ENCODE results near the gene PSMD10.

Gene PSMD10

DNA sequence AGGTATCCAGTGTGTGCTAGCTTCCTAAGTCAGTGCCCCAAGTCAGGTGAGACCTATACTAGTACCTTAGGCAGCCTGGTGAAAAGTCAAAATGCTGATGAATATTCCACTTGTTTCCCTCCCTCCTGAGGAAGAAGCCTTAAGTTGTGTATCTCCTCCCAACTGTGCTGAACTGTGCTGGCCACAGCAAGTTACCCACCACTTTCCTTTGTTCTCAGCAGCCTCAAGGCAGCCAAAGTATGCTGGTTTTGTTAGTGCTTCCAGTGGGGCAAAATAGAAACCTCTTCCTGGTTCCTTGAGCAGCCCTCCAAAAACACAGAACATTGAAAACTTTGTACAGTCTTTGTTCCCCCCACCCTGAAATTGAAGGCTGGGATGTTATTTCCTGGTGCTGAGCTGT is 14.1 kb upstream of the PSMD10 start:
- no peak for TF ChIP-seq ZNF274 (IDR thresholded peaks at IDR 0.05; ENCODE audit: low read depth, low read length)
- no peak overlapping the region for H3K4me3 ChIP-seq (ENCODE audit: low read length)

DNA sequence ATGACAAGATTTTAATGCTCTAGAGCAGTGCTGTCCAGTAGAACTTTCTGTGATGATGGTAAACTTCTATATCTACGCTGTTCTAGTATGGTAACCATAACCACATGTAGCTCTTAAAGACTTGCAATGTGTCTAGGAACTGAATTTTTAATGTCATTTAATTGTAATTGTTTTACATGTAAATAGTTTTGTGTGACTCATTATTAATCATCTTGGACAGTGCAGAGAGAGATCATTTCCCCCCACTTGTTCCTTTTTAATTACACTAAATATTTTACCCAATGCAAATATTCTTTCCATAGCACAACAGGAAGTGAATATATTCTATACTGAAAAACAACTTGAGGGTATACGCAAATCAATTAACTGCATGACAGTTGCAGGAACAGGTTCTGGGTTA is 6.0 kb upstream of the PSMD10 start:
- TF ChIP-seq ZNF274 (IDR thresholded peaks at IDR 0.05; ENCODE audit: low read depth, low read length), result no peak

GRCh38 chrX:108091878-108092291 is 543 bp upstream of the PSMD10 start:
- peak overlapping the region; percentile 61 for H3K4me3 ChIP-seq (ENCODE audit: low read length)
- TF ChIP-seq ZNF274 (IDR thresholded peaks at IDR 0.05; ENCODE audit: low read depth, low read length), result no peak

More for the DNA sequence above, 6.0 kb upstream of the PSMD10 start:
- H3K4me3 ChIP-seq (ENCODE audit: low read length), result no peak overlapping the region

GRCh38 chrX:108090491-108091263 is 665 bp downstream of the PSMD10 start:
- peak overlapping the region; percentile 67 for H3K4me3 ChIP-seq (ENCODE audit: low read length)
- TF ChIP-seq ZNF274 (IDR thresholded peaks at IDR 0.05; ENCODE audit: low read depth, low read length), result no peak

DNA sequence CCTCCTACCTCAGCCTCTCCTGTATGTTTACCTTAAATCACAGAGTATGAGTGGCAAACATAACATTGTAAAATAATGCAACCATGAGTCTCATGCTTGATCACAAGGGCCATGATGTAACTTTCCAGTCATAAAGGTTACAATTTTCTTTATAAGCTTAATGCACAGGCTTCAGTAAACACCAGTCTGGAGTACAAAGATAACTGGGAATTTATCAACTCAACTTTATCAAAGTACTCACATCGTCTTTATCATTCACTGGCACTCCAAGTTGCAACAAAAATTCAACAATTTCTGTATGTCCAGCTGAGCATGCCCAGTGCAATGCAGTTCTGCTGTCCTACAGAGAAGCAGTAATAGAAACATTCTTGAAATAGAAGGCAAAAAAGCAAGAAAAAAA is 2.8 kb downstream of the PSMD10 start:
- no peak overlapping the region for H3K4me3 ChIP-seq (ENCODE audit: low read length)
- TF ChIP-seq ZNF274 (IDR thresholded peaks at IDR 0.05; ENCODE audit: low read depth, low read length), result no peak

DNA sequence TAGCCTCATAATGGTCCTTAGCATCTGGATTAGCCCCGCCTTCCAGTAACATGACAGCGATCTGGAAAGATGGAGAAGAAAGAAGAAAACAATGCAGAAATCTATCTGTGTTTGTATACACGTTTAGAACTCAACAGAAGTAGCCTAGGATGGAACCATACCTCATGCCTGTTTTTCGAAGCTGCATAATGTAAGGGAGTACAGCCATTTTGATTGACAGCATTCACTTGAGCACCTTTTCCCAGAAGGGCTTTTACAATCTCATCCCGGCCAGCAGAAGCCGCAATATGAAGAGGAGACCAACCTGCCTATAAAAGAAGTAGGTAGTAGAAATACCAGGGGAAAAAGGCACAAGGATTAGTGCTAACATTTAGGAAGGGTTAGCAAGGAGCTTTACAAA is 3.5 kb downstream of the PSMD10 start:
- H3K4me3 ChIP-seq (ENCODE audit: low read length), result no peak overlapping the region
- TF ChIP-seq ZNF274 (IDR thresholded peaks at IDR 0.05; ENCODE audit: low read depth, low read length), result no peak

- H3K4me3 ChIP-seq (ENCODE audit: low read length), result no peak overlapping the region
- TF ChIP-seq ZNF274 (IDR thresholded peaks at IDR 0.05; ENCODE audit: low read depth, low read length), result no peak
These were observed 10.2 kb downstream of the PSMD10 start for GRCh38 chrX:108081110-108081509.

- no peak for TF ChIP-seq ZNF274 (IDR thresholded peaks at IDR 0.05; ENCODE audit: low read depth, low read length)
- no peak overlapping the region for H3K4me3 ChIP-seq (ENCODE audit: low read length)
These were observed 18.6 kb downstream of the PSMD10 start for GRCh38 chrX:108072746-108073145.

DNA sequence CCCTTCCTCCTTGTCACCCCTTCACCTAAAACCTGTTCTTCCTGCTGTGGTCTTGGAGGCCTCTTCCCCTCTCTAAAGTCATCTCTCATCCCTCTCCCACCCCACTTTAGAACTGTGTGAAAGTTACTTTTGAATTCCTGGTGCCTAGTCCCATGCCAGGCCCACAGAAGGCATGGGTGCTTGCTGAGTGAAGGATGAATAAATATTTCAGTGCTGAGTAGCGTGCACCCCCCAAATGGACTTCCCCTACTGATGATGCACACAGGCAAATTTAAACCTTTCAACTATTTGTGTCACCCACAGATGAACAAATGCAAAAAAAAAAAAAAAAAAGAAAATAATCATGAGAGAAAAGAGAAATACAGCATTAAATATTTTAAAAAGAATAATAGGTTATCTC is 19.8 kb downstream of the PSMD10 start:
- no peak for TF ChIP-seq ZNF274 (IDR thresholded peaks at IDR 0.05; ENCODE audit: low read depth, low read length)

DNA sequence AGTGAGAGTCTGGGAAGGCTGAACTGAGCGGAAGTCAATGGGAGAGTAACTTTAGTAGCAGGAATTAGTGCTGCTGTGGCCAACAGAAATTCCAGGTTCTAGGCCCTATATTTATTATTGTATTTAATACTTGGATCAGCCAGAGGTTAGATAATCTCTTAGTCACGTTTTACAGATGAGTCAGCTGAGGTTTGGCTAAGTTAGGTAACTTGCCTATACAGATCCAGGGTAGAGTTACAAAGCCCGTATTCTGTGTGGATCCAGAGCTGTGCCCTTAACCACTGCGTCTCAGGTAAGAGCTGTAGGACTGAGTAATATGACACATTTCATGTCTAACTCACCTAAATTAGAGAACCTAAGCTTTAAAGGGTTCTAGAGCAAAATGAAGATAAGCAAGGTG is 20.5 kb downstream of the PSMD10 start:
- TF ChIP-seq ZNF274 (IDR thresholded peaks at IDR 0.05; ENCODE audit: low read depth, low read length), result no peak
- H3K4me3 ChIP-seq (ENCODE audit: low read length), result no peak overlapping the region

More for the DNA sequence above, 19.8 kb downstream of the PSMD10 start:
- H3K4me3 ChIP-seq (ENCODE audit: low read length), result no peak overlapping the region

- TF ChIP-seq ZNF274 (IDR thresholded peaks at IDR 0.05; ENCODE audit: low read depth, low read length), result no peak
- no peak overlapping the region for H3K4me3 ChIP-seq (ENCODE audit: low read length)
These were observed 23.2 kb downstream of the PSMD10 start for GRCh38 chrX:108068121-108068520.

- TF ChIP-seq ZNF274 (IDR thresholded peaks at IDR 0.05; ENCODE audit: low read depth, low read length), result no peak
- H3K4me3 ChIP-seq (ENCODE audit: low read length), result no peak overlapping the region
These were observed 26.7 kb downstream of the PSMD10 start for GRCh38 chrX:108064613-108065012.

GRCh38 chrX:108064001-108064400 is 27.3 kb downstream of the PSMD10 start:
- H3K4me3 ChIP-seq (ENCODE audit: low read length), result no peak overlapping the region
- no peak for TF ChIP-seq ZNF274 (IDR thresholded peaks at IDR 0.05; ENCODE audit: low read depth, low read length)

DNA sequence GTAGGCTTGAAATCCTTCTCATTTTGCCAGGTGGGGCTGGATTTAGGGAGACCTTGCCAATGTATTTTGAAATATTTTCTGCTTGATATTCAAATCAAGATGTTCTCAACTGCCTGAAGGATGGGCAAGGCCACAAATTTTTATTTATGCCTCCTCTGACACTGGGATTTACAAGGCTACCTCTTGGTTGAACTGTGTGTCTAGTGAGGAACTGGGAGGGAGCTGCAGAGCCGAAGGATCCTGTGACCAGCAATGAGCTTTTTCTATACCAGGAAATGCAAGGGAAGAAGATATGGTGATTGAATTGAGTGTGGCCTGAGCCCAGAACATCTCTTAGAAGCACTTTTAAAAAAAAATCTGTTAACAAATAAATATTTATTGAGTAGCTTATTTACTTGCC is 31.5 kb downstream of the PSMD10 start:
- TF ChIP-seq ZNF274 (IDR thresholded peaks at IDR 0.05; ENCODE audit: low read depth, low read length), result no peak
- no peak overlapping the region for H3K4me3 ChIP-seq (ENCODE audit: low read length)

GRCh38 chrX:108055546-108055945 is 35.8 kb downstream of the PSMD10 start:
- no peak for TF ChIP-seq ZNF274 (IDR thresholded peaks at IDR 0.05; ENCODE audit: low read depth, low read length)

DNA sequence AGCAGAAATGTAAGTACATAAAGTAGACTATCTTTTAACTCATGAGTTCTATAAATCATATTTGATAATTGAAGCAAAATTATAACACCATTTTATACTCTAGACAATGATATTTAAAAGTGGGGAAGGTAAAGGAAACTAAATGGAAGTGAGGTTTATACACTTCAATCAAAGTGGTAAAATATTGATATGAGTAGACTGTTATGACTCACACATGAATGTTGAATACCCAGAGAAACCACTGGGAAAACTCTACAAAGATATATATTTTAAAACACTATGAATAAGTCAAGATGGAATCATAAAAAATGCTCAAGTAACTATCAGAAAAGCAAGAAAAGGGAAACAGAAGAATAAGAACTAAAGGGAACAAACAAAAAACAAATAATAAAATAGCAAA is 38.1 kb downstream of the PSMD10 start:
- no peak overlapping the region for H3K4me3 ChIP-seq (ENCODE audit: low read length)
- no peak for TF ChIP-seq ZNF274 (IDR thresholded peaks at IDR 0.05; ENCODE audit: low read depth, low read length)

More at GRCh38 chrX:108055546-108055945, 35.8 kb downstream of the PSMD10 start:
- H3K4me3 ChIP-seq (ENCODE audit: low read length), result no peak overlapping the region
